ENCODE data around the gene TMEM248.
"Not testable (repeated sequence)": the region's sequence is repeated elsewhere in the genome, so short reads cannot be mapped to it uniquely, and the experiment has no call there.

The TMEM248 gene

GRCh38 chr7:66886152-66886551, 34.9 kb upstream of the TMEM248 start:
- DNase-seq (ENCODE audit: low read depth): no peak
- H3K4me3 ChIP-seq (ENCODE audit: control insufficient read depth, low read depth, low read length): no peak overlapping the region
- no peak for TF ChIP-seq CTCF (IDR thresholded peaks at IDR 0.05; ENCODE audit: control insufficient read depth, insufficient read depth, low read depth, low read length, missing control alignments)

- DNase-seq (ENCODE audit: low read depth); H3K4me3 ChIP-seq (ENCODE audit: control insufficient read depth, low read depth, low read length): not testable (repeated sequence)
Observed at GRCh38 chr7:66888223-66888622, 32.8 kb upstream of the TMEM248 start.

- no peak for DNase-seq (ENCODE audit: low read depth)
- no peak overlapping the region for H3K4me3 ChIP-seq (ENCODE audit: control insufficient read depth, low read depth, low read length)
- TF ChIP-seq CTCF (IDR thresholded peaks at IDR 0.05; ENCODE audit: control insufficient read depth, insufficient read depth, low read depth, low read length, missing control alignments): no peak
Observed at GRCh38 chr7:66894463-66895080, 26.5 kb upstream of the TMEM248 start.

- H3K4me3 ChIP-seq (ENCODE audit: control insufficient read depth, low read depth, low read length): no peak overlapping the region
- no peak for DNase-seq (ENCODE audit: low read depth)
- no peak for TF ChIP-seq CTCF (IDR thresholded peaks at IDR 0.05; ENCODE audit: control insufficient read depth, insufficient read depth, low read depth, low read length, missing control alignments)
Observed at GRCh38 chr7:66896441-66896840, 24.6 kb upstream of the TMEM248 start.

- DNase-seq (ENCODE audit: low read depth): no peak
- H3K4me3 ChIP-seq (ENCODE audit: control insufficient read depth, low read depth, low read length): no peak overlapping the region
- no peak for TF ChIP-seq CTCF (IDR thresholded peaks at IDR 0.05; ENCODE audit: control insufficient read depth, insufficient read depth, low read depth, low read length, missing control alignments)
Observed at GRCh38 chr7:66899552-66900280, 21.3 kb upstream of the TMEM248 start.

GRCh38 chr7:66901941-66902843, 18.8 kb upstream of the TMEM248 start:
- DNase-seq (ENCODE audit: low read depth): no peak
- no peak for TF ChIP-seq CTCF (IDR thresholded peaks at IDR 0.05; ENCODE audit: control insufficient read depth, insufficient read depth, low read depth, low read length, missing control alignments)
- H3K4me3 ChIP-seq (ENCODE audit: control insufficient read depth, low read depth, low read length): no peak overlapping the region

GRCh38 chr7:66902844-66903180, 18.2 kb upstream of the TMEM248 start:
- no peak for DNase-seq (ENCODE audit: low read depth)
- no peak overlapping the region for H3K4me3 ChIP-seq (ENCODE audit: control insufficient read depth, low read depth, low read length)
- TF ChIP-seq CTCF (IDR thresholded peaks at IDR 0.05; ENCODE audit: control insufficient read depth, insufficient read depth, low read depth, low read length, missing control alignments): no peak

Measured in AG09309 (cell line).